HUES48 (cell line): ENCODE results near the gene RPF1.

Experiments used
- H3K27ac ChIP-seq: one replicate; pipeline ENCODE4 v1.7.0; 2013; ENCODE audit warnings: low read depth, low read length, inconsistent platforms
- H3K27me3 ChIP-seq: 2 replicates; pipeline ENCODE4 v1.6.1; 2013; ENCODE audit warnings: mild to moderate bottlenecking, low read length; ENCODE audit not compliant: control insufficient read depth, insufficient read depth
- H3K36me3 ChIP-seq: 2 replicates; pipeline ENCODE4 v1.6.1; 2013; ENCODE audit warnings: low read length; ENCODE audit not compliant: control insufficient read depth, insufficient read depth
- H3K4me1 ChIP-seq: 2 replicates; pipeline ENCODE4 v1.6.1; 2013; ENCODE audit warnings: mild to moderate bottlenecking, low read length; ENCODE audit not compliant: control insufficient read depth, insufficient read depth
- H3K4me3 ChIP-seq: 2 replicates; pipeline ENCODE4 v1.5.1; 2013; ENCODE audit warnings: mild to moderate bottlenecking, low read depth, low read length
- H3K9ac ChIP-seq: 2 replicates; pipeline ENCODE4 v1.6.1; 2013; ENCODE audit warnings: mild to moderate bottlenecking, low read depth, low read length, moderate library complexity
- H3K9me3 ChIP-seq: 2 replicates; pipeline ENCODE4 v1.6.1; 2013; ENCODE audit warnings: low read length; ENCODE audit not compliant: control insufficient read depth, insufficient read depth

RPF1 gene

DNA sequence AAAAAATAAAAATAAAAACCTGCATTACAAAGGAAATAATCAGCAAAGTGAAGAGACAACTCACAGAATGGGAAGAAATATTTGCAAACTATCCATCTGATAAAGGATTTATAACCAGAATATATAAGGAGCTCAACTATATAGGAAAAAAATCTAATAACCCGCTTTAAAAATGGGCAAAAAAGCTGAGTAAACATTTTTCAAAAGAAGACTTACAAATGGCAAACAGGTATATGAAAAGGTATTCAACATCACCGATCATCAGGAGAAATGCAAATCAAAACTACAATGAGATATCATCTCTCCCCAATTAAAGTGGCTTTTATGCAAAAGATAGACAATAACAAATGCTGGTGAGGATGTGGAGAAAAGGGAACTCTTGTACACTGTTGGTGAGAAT, 31.1 kb downstream of the RPF1 start:
- Histone ChIP-seq H3K9me3 (no peaks in the 10 kb centered on the region), H3K4me1 (no peaks in the 10 kb centered on the region; the same call in 1 of the 2 replicates), H3K4me3 (no peak overlapping the region), H3K27me3 (peaks cover under 1% of the 10 kb centered on the region), H3K27ac (no peak overlapping the region), H3K36me3 (no peaks in the 10 kb centered on the region), H3K9ac (no peak overlapping the region)

- no peaks in the 10 kb centered on the region for H3K9me3 ChIP-seq
- no peak overlapping the region for H3K9ac ChIP-seq
- H3K4me1 ChIP-seq: no peaks in the 10 kb centered on the region
- no peak overlapping the region for H3K27ac ChIP-seq
- H3K4me3 ChIP-seq: no peak overlapping the region
- H3K36me3 ChIP-seq: no peaks in the 10 kb centered on the region
- no peaks in the 10 kb centered on the region for H3K27me3 ChIP-seq
Observed at GRCh38 chr1:84510668-84511067, 31.6 kb downstream of the RPF1 start.

DNA sequence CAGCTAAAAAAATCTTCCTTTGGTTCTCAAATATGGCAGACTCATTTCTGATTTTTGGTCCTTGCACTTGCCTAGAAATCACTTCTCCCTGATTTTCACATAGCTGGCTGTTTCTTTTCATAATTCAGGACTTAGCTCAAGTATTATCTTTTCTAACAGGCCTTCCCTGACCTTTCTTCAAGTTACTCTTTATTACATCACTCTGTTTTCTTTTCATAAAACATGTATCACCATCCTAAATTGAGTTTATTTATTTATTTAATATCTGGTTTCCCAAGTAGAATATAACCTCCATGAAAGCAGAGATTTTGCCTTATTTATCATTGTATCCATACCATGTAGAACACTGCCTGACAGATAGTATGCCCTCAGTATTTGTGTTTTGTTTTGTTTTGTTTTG, 45.5 kb downstream of the RPF1 start:
- no peak overlapping the region for H3K4me3 ChIP-seq
- H3K27ac ChIP-seq: no peak overlapping the region
- H3K9me3 ChIP-seq: no peaks in the 10 kb centered on the region
- no peaks in the 10 kb centered on the region for H3K4me1 ChIP-seq
- no peaks in the 10 kb centered on the region for H3K27me3 ChIP-seq
- no peak overlapping the region for H3K9ac ChIP-seq
- no peaks in the 10 kb centered on the region for H3K36me3 ChIP-seq

DNA sequence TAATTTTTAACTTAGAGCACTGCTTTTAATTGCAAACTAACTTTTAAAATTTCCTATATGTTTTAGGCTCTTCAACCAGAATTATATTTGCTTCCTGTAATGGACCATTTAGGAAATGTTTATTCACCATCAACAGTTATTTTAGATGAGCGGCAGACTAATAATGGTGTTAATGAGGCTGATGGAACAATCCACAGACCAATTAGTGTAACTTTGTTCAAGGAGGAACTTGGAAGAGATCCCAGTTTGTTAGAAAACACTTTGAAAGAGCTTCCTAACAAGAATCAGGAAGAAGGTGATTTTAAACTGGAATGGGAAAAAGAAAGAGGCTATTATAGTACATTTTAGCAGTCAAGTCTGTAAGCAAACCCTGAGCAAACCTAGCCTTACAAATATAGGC, 46.7 kb downstream of the RPF1 start:
- no peak overlapping the region for H3K4me3 ChIP-seq

GRCh38 chr1:84538599-84538998, 59.5 kb downstream of the RPF1 start:
- Histone ChIP-seq H3K9me3 (no peaks in the 10 kb centered on the region), H3K27me3 (no peaks in the 10 kb centered on the region), H3K4me1 (no peaks in the 10 kb centered on the region), H3K36me3 (no peaks in the 10 kb centered on the region), H3K27ac (no peak overlapping the region), H3K9ac (no peak overlapping the region), H3K4me3 (no peak overlapping the region)

More for the DNA sequence above, 46.7 kb downstream of the RPF1 start:
- Histone ChIP-seq H3K27me3 (no peaks in the 10 kb centered on the region), H3K9me3 (no peaks in the 10 kb centered on the region), H3K27ac (no peak overlapping the region), H3K36me3 (no peaks in the 10 kb centered on the region), H3K9ac (no peak overlapping the region), H3K4me1 (no peaks in the 10 kb centered on the region)

DNA sequence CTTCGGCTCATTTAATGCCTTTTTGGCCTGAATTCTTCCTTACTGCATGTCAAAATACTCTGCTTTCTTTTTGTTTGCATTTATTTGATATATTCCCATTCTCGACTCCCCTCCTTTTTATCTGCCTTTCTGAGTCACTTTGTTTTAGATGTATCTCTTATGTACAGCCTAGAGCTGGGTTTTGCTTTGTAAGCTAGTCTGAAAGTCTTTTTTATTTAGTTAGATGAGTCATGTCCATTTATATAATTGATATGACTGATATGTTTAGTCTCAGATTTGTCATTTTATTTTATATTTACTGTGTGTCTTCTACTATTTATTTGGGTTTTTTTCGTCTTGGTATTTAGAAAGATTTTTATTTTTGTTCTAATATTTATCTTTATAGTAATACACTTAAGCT, 60.9 kb downstream of the RPF1 start:
- H3K27me3 ChIP-seq: no peaks in the 10 kb centered on the region
- no peak overlapping the region for H3K4me3 ChIP-seq
- no peak overlapping the region for H3K9ac ChIP-seq
- no peaks in the 10 kb centered on the region for H3K4me1 ChIP-seq
- H3K27ac ChIP-seq: no peak overlapping the region
- H3K36me3 ChIP-seq: no peaks in the 10 kb centered on the region
- no peaks in the 10 kb centered on the region for H3K9me3 ChIP-seq

DNA sequence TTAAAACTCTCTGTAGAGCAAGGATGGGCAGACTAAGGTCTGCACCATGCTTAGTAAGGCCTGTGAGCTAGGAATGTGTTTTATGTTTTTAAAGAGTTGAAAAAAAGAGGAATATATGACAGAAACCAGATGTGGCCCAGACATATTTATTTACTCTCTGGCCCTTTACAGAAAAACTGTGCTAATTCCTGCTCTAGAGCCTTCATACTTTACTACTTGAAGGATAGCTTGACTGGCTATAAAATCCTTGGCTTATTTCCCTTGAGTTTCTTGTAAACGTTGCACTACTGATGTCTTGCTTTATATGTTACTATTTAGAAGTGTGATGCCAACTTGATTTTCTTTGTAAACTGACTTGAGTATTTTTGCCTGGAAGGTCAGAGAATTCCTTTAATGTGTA, 61.7 kb downstream of the RPF1 start:
- Histone ChIP-seq H3K27me3 (no peaks in the 10 kb centered on the region), H3K4me3 (no peak overlapping the region), H3K4me1 (no peaks in the 10 kb centered on the region), H3K9ac (no peak overlapping the region), H3K9me3 (no peaks in the 10 kb centered on the region), H3K36me3 (no peaks in the 10 kb centered on the region), H3K27ac (no peak overlapping the region)

DNA sequence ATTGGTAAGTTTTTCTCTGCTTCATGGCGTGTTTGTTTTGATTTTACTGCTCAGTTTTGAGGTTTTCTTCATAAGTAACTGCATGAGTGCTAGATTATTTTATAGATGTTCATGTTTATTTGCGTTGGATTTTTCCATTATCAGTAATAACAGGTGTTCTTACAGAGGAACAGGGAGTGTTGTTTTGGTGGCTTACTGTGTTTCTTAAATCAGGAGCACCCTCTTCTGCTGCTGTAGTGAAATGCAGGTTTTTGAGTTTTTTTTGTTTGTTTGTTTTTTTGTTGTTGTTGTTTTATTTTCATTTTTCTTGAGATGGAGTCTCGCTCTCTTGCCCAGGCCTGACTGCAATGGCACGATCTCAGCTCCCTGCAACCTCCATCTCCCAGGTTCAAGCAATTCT, 62.6 kb downstream of the RPF1 start:
- Histone ChIP-seq H3K27ac (no peak overlapping the region), H3K4me1 (no peaks in the 10 kb centered on the region), H3K9me3 (no peaks in the 10 kb centered on the region), H3K9ac (no peak overlapping the region), H3K27me3 (no peaks in the 10 kb centered on the region), H3K4me3 (no peak overlapping the region), H3K36me3 (no peaks in the 10 kb centered on the region)
